SW 1271 (cell line): ENCODE results near the gene ZBTB5.
"Not testable (repeated sequence)": the region's sequence is repeated elsewhere in the genome, so short reads cannot be mapped to it uniquely, and the experiment has no call there.

Source experiments
- DNase-seq, 2 experiments: peaks; one replicate each; lab custom pipeline; 2025; lab: John Stamatoyannopoulos, UW

Gene ZBTB5

DNA sequence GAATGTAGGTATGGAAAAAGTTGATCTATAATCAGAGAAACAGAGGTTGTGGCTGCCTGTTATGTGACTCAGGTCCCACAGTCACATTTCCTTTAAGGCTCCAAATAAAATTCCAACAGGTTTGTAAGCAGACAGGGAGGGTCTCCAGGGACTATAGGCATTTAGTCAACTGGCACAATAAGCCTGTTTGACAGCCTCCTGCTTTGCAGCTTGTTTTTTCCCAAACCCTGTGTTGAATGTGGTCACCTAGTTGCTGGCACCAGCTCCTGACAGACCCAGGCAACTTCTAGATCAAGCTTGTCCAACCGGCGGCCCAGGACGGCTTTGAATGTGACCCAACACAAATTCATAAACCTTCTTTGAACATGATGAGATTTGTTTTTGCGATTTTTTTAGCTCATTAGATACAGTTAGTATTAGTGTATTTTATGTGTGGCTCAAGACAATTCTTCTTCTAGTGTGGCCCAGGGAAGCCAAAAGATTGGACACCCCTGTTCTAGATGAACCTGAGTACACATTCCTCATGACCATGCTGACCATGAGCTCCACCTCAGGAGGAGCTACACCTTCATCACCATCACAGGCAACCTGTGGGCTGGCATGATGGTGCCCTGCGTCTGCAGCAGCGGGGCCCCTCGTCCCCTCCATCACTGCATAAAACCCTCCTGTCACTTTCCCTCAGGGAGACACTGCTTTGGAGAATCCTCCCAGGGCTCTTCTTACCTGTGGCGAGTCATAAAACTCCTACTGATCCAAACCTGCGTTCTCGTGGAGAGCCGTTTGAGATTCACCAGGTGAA is 58.4 kb downstream of the ZBTB5 start:
- DNase-seq = no peak

DNA sequence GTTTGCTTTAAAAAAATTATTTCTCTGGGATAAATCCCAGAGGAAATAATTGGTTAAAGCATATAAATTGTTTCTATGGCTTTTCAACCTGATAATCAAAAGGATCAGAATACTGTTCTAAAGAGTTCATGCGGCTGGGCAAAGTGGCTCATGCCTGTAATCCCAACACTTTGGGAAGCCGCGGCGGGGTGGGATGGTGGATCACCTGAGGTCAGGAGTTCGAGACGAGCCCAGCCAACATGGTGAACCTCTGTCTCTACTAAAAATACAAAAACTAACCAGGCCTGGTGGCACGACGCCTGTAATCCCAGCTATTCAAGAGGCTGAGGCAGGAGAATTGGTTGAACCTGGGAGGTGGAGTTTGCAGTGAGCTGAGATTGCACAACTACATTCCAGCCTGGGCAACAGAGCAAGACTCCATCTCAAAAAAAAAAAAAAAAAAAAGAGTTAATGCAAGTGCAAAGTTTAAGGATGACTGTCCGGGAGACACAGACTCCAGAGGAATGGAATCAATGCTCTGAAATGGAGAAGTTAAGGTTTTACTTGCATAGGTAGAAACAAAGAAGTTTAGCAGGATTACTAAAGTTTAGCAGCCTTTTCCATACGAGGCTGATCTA is 59.4 kb downstream of the ZBTB5 start:
- DNase-seq = no peak

DNA sequence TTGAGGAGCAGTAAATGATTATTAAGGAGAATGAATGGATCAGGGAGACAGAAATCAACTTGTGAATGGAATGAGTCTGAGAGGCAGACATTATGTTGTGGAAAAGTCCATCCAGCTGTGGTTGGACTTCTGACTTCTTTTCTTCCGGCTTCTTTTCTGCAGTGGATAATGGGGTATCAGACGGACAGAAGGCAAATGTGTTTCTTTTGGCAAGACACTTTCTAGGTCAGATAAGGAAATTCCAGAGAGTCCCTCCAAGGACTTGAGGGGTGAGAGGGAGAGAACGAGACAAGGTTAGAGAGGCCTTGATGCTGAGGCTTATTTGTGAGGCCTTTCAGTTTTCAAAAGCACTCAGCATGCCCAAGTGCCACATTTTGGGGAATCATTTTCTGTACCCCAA is 59.9 kb downstream of the ZBTB5 start:
- DNase-seq = no peak

DNA sequence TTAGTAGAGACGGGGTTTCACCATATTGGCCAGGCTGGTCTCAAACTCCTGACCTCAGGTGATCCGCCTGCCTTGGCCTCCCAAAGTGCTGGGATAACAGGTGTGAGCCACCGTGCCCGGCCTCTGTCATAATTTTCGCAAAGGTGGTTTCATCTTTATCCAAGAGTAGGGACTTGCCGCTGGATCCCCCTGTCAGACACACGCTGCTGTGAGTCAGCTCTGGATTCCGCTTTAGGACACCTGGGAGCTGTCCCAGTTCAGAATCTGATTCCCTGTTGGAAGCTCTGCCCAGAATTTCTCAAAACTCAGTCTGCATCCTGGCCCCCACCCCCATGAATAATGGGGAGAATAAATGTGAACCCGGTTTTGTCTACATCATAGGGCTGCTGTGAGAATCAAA is 60.7 kb downstream of the ZBTB5 start:
- DNase-seq = no peak

DNA sequence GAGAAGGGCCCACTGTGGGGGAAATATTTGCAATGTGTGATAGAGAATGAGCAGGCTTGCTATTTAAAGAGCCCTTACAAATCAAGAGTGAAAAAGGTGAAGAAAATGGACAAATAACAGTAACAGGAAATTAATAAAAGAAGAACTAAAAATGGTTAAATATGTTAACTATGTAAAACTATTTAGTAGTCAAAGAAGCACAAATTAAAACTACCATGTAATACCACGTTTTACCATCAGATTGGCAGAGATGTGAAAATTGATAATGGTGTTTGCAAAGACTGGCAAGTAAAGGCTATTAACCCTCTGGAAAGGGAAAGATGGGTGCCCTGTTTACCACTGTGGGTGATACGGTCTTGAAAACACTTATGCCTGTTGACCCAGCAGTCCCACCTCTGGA is 65.9 kb downstream of the ZBTB5 start:
- no peak for DNase-seq

DNA sequence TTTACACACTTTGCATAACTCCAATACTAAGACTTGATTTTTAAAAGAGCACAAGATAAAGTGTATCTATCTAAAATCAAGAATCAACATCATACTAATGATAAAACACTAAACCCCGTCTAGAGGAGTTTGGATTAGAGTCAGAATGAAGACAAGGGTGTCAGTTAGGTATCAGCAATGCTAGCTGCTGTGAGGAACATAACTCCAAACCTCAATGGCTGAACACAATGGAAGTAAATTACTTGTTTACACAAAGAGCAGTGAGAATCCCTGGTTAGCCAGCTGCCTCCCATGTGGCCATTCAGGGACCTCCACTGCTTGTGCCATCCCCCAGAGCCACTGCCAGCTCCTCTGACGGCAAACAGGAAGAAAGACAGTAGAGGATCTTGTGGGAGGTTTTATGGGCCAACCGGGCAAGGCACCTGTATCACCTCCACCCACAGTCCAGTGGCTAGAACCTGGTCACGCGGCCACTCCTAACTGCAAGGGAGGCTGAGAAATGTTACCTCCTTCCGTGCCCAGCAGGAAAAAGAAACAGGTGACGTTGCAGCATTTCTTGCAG is 66.7 kb downstream of the ZBTB5 start:
- DNase-seq = no peak

DNA sequence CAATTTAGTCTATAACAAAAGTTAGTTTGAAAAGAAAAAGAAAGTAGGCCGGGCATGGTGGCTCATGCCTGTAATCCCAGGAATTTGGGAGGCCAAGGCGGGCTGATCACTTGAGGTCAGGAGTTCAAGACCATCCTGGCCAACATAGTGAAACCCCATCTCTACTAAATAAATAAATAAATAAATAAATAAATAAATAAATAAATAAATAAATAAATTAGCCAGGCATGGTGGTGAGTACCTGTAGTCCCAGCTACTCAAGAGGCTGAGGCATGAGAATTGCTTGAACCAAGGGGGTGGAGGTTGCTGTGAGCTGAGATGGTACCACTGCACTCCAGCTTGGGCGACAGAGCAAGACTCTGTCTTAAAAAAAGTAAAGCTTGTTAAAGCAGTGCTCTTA is 67.3 kb downstream of the ZBTB5 start:
- not testable (repeated sequence) for DNase-seq

DNA sequence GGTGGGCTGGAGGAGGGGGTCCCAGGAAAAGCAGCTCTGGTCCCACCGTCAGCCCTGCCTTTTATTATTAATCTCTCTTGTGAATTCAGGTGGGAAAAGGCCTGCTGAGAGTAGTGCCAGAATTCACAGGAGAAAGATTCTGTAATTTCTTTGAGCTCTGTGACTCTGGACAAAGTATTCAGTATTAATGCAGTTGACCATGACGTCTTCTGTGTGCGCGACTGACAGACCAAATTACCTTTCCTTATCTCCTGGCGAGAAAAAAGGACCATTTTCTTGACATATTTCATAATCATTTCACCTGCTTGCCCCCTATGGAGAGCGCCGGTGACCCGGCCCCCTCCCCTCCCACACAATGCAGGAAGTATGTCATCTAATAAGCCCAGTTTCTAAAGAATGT is 69.6 kb downstream of the ZBTB5 start:
- no peak for DNase-seq

DNA sequence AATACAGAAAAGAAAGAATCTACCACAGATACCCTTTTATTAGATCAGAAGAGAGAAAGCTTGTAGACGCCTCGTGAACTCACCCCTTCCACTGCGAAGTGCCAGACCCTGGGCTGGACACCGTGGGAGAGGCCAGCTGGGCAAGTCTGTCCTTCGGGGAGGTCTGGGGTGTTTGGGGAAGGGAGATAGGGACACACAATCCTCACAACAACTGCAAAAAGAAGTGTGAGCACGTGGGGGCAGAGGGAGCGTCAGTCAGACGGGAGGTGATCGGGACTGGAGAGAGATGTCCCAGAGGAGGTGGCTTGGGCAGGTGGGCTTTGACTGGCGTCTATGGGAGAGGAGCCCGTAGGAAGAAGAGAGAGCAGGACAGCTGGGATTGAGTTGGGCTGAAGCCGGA is 70.0 kb downstream of the ZBTB5 start:
- DNase-seq = no peak

DNA sequence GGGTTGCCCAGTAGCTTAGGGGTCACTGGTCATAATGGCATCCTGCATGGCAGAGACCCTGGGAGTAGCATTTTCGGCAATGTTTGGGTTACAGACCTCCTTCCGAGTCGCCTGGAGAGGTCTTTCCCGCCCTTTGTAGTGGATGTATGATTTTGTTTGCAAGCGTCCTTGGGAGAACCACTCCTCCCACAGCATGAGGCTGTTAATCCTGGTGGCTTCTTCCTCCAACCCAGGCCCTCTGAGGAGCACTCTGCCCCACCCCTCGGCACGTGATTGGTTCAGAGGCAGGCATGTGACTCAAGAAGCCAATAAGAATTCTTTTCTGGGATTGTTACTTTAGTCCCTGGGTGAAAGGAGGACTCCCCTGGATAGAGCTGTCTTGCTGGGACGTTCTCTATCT is 73.0 kb downstream of the ZBTB5 start:
- DNase-seq = no peak

DNA sequence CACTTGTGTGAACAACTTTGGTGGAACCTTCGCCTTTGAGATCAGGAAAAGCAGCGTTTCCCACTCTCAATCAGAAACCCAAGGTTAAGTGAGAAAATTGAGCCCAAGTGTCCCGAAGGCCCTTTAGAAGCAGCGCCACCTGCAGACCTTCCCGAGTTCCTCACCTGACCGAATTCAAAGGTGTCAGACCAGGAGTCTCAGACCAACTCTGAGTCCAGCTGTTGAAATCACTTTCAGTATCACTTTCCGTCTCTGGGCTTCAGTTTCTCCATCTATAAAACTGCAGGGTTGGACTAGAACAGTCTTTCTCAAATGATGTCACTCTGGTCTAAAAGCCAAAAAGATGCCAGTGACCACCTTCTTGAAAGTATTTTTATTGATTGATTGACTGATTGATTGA is 74.5 kb downstream of the ZBTB5 start:
- DNase-seq = no peak
